GM23338 (cell line): ENCODE measurements around the gene TENM4.

ENCODE experiments used
- CREB1 ChIP-seq: fragments of 250-450 bp; sonication (Bioruptor Pico); IDR thresholded peaks from 2 replicates; pipeline ENCODE4 v1.5.0; 2020; ENCODE audit warnings: low read depth, mild to moderate bottlenecking, moderate library complexity
- CTCF ChIP-seq, 2 experiments: fragments of 200-600 bp in 1 of 2; sonication (generic) in 1 of 2; conservative IDR thresholded peaks; 2 replicates each; pipeline versions ENCODE4 v1.5.1 to v1.6.1; 2016 to 2017; ENCODE audit warnings: antibody characterized with exemption in 2 of 2, low read depth in 2 of 2, mild to moderate bottlenecking in 2 of 2, moderate library complexity in 1 of 2
- ETS1 ChIP-seq: IDR thresholded peaks from 2 replicates; pipeline ENCODE4 v1.6.1; 2016; ENCODE audit warnings: antibody characterized with exemption
- EZH2 ChIP-seq: fragments of 200-600 bp; sonication (generic); IDR thresholded peaks from one replicate; pipeline ENCODE4 v1.8.0; 2017; ENCODE audit warnings: antibody characterized with exemption, mild to moderate bottlenecking, low read depth; ENCODE audit not compliant: unreplicated experiment
- EZH2phosphoT487 ChIP-seq: fragments of 200-600 bp; sonication (generic); IDR thresholded peaks from one replicate; pipeline ENCODE4 v1.8.1; 2018; ENCODE audit warnings: antibody characterized with exemption; ENCODE audit not compliant: unreplicated experiment
- JUNB ChIP-seq: IDR thresholded peaks from one replicate; pipeline ENCODE4 v1.6.1; 2016; ENCODE audit warnings: antibody characterized with exemption; ENCODE audit not compliant: unreplicated experiment
- POLR2AphosphoS5 ChIP-seq: IDR thresholded peaks from 2 replicates; pipeline ENCODE4 v1.6.1; 2016; ENCODE audit warnings: antibody characterized with exemption, low read depth
- REST ChIP-seq: IDR thresholded peaks from one replicate; pipeline ENCODE4 v1.6.1; 2018; ENCODE audit warnings: antibody characterized with exemption; ENCODE audit not compliant: unreplicated experiment
- STAT1 ChIP-seq: IDR thresholded peaks from one replicate; pipeline ENCODE4 v1.6.1; 2016; ENCODE audit warnings: antibody characterized with exemption; ENCODE audit not compliant: unreplicated experiment
- ZNF114 ChIP-seq: fragments of 250-450 bp; sonication (Bioruptor Pico); IDR thresholded peaks from 2 replicates; pipeline ENCODE4 v1.5.0; 2020; ENCODE audit warnings: mild to moderate bottlenecking, moderate library complexity
- ZNF462 ChIP-seq: fragments of 250-450 bp; sonication (Bioruptor Pico); IDR thresholded peaks from 2 replicates; pipeline ENCODE4 v1.5.0; 2020; ENCODE audit warnings: mild to moderate bottlenecking, moderate library complexity

- TF ChIP-seq CREB1 (CRISPR knock-in tag) (no peak), EZH2 (no peak), POLR2AphosphoS5 (no peak), CTCF (conservative IDR thresholded peaks at IDR 0.05; ENCODE audit: low read depth in 2 of 2) (no peak), EZH2phosphoT487 (no peak), ETS1 (no peak), REST (no peak), JUNB (no peak), ZNF462 (CRISPR knock-in tag) (no peak), STAT1 (no peak), ZNF114 (no peak)
Measured at GRCh38 chr11:79035881-79036280, 404.9 kb downstream of the TENM4 start.
